ENCODE measurements around the gene FHIP1A.
A peak's percentile ranks its signal among the peaks of the same experiment; 100 is the strongest.

Gene FHIP1A

GRCh38 chr4:151417766-151418376 is 8.9 kb downstream of the FHIP1A start:
- DNase-seq (ENCODE audit: low read depth, low spot score): no peak

- DNase-seq (ENCODE audit: low read depth, low spot score): peak; percentile 44
These were observed 9.4 kb downstream of the FHIP1A start for GRCh38 chr4:151418385-151418784.

DNA sequence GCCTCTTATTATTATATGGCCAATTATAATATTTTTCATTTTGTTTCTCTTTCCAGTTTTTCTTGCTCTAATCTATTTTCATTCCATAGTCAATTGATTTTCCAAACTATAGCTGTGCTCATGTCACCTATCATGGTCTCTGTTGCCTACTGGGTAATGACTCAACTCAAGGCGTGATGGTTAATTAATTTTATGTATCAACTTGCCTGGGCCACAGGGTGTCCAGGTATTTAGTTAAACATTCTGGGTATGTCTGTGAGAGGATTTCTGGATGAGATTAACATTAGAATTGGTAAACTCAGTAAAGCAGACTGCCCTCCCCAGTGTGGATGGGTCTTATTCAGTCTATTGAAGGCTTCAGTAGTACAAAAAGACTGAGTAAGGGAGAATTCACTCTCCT is 9.9 kb downstream of the FHIP1A start:
- DNase-seq (ENCODE audit: low read depth, low spot score): no peak

DNA sequence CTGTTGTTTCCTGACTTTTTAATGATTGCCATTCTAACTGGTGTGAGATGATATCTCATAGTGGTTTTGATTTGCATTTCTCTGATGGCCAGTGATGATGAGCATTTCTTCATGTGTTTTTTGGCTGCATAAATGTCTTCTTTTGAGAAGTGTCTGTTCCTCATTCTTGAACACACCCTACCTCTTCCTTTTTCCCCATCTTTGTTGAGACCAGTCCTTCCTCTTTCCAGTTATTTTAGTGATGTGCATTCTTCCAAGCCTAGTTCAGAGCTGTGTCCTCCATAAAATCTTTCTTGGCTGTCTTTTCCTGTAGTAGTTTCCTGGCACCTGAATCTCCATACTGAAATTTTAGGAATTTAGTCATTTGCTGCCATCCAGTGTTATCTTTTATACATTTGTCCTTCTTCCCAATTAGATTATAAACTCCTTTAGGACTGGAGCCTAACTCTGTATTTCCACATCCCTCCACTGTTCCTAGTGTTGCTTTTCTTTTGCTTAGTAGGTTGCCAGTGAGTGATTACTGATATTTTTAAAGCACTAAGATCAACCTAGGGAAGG is 11.4 kb downstream of the FHIP1A start:
- no peak for DNase-seq (ENCODE audit: low read depth, low spot score)

- no peak for DNase-seq (ENCODE audit: low read depth, low spot score)
These were observed 13.9 kb downstream of the FHIP1A start for GRCh38 chr4:151422854-151423253.

GRCh38 chr4:151426513-151426912 is 17.5 kb downstream of the FHIP1A start:
- no peak for DNase-seq (ENCODE audit: low read depth, low spot score)

- DNase-seq (ENCODE audit: low read depth, low spot score): no peak
These were observed 18.3 kb downstream of the FHIP1A start for GRCh38 chr4:151427266-151427665.

GRCh38 chr4:151428346-151428745 is 19.4 kb downstream of the FHIP1A start:
- DNase-seq (ENCODE audit: low read depth, low spot score): no peak

DNA sequence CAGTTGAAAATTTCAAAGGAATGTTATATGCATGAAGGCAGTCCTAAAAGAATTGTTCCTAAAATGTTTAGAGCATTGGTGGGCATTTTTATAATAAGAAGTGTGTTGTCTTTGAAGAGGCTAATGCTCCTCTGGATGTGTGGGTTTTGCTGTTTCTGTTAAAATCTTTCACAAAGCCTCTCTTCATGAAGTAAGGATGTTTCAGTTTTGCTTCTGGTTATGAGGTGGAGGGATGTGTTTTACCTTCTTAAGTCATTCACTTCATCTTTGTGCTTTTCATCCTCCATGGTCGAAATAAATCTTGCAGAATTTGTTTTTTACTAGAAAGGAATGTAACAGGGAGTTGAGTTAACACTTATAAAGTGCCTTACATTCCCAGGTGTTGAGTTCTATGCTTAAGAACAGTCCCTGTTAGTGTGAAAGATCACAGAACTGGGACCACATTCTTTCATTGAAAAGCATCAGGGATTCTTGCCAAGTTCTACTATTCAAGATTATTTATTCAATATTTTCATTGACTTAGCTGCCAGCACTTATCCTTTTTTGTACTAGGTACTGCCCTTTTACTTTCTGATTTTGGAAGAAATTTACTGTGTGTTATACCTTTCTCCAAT is 21.1 kb downstream of the FHIP1A start:
- DNase-seq (ENCODE audit: low read depth, low spot score): no peak

DNA sequence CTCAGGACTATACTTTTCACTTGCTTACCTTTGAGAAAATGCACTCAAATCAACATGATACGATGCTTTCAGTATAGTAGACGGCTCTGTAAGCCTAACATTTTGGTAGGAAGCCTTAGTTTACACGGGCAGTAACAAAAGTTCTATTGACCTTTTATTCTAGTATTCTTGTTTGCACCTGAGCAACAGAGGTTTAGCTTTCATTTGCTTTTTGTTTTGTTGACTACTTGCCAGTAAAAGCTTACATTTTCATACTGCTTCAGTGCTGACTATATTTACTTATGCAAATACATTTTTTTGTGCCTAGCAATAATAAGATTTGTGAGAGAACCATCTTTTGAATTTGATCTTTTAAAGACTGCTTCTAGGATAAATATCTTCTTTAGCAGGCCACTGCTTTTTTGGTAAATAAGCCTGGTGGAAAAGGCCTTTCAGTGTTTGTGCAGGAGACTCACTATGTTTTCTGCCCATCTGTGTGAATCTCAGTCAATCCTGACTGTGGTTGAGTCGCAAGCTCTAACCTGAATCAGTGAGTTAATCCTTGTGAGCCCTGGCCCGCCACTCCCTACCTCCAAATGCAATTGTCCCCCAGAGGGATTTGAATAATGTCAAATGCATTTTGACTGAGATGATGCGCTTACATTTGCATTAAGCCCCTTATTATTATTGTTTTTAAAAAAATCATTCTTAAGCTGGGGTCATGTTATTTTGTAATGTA is 21.9 kb downstream of the FHIP1A start:
- DNase-seq (ENCODE audit: low read depth, low spot score): no peak

DNA sequence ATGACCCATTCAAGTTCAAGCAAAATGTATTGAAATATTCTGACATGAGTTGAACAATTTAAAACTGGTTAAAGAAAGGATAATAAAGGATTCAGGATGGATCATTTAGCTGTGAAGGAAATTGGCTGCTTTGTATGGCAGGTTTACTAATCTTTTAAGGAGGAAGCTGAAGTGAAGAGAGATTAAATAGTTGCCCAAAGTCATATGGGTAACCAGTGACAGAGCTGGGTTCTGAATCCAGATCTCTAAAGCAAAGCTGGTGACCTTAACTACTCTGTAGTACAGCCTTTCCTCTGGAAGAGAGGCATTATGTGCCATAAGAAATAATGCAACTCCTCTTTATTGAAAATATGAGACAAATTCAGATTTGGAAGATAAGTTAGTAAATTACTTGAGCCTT is 22.8 kb downstream of the FHIP1A start:
- no peak for DNase-seq (ENCODE audit: low read depth, low spot score)

GRCh38 chr4:151432654-151433053 is 23.7 kb downstream of the FHIP1A start:
- no peak for DNase-seq (ENCODE audit: low read depth, low spot score)

GRCh38 chr4:151434183-151434860 is 25.3 kb downstream of the FHIP1A start:
- DNase-seq (ENCODE audit: low read depth, low spot score): no peak

DNA sequence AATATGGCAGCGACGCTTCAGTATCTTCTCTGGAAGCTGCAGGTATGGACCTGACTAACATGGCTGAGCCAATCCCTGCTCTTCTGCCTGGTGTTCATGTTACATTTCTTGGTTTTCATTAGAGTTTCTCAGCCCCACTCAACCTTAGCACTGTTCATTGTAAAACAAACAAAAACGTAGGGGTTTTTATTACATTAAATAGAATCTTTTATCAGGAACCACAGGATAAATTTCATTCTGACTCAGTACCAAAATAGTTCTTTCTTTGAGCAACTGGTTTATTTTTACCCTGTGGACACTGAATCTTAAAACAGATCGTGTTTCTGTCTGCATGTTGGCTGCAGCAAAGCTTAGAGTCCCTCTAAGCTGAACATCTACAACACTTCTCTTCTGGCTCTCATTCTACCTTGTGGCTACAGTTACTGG is 27.1 kb downstream of the FHIP1A start:
- no peak for DNase-seq (ENCODE audit: low read depth, low spot score)

- DNase-seq (ENCODE audit: low read depth, low spot score): no peak
These were observed 28.5 kb downstream of the FHIP1A start for GRCh38 chr4:151437505-151437904.

- no peak for DNase-seq (ENCODE audit: low read depth, low spot score)
These were observed 29.2 kb downstream of the FHIP1A start for GRCh38 chr4:151438154-151438553.

DNA sequence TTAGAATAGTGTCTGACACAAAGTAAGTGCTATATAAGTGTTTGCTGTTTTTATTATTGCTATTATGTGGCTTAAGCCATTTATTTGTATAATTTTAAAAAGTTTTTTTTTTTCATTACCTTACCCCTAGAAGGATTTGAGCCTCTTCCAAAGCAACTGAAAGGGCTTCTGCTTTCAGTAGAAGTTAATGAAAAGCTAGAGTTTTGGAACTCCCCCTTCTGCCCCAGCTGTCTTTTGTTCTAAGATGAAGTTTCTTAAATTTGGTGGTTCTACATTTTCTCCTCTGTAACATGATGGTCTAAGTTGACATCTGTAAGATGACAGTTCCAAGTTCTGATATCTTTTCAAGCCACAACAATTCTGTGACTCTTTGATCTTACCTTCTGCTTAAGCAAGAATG is 30.3 kb downstream of the FHIP1A start:
- no peak for DNase-seq (ENCODE audit: low read depth, low spot score)

DNA sequence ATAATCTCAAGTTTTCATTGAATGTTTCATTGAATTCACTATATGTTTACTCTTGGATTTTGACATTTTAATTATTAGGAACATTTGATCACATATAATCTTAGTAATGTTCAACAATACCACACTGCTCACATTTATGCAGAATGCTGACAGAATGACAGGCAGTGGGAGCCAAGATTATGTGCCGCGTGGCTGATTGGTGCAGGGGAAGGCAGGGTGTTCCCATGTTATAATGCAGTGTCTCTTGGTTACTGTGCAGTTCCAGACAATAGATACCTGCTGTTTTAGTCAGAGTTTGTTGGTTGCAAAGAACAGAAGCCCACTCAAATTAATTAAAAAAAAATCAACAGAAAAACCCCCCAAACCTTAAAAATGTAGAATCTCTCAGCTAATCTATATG is 33.0 kb downstream of the FHIP1A start:
- DNase-seq (ENCODE audit: low read depth, low spot score): no peak

- DNase-seq (ENCODE audit: low read depth, low spot score): no peak
These were observed 34.3 kb downstream of the FHIP1A start for GRCh38 chr4:151443247-151443646.

- no peak for DNase-seq (ENCODE audit: low read depth, low spot score)
These were observed 34.8 kb downstream of the FHIP1A start for GRCh38 chr4:151443752-151444151.

GRCh38 chr4:151446208-151446607 is 37.2 kb downstream of the FHIP1A start:
- no peak for DNase-seq (ENCODE audit: low read depth, low spot score)

DNA sequence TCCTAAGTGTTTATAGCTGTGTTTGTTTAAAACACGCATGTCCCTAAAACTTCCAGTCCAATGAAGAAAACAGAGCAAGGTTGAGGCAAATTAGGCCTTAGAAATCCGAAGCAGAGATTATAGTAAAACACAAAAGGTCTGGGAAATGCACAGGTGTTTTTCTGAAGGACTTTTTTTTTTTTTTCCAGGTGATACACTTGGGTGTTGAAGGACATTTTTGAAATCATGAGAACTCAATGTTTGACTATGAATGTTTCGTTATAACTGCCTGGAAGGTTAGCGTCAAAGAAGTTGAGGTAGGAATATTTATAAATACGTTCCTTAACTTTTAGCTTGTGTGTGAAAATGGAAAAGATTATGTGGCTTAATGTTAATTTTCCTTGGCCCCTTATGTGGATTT is 45.5 kb downstream of the FHIP1A start:
- no peak for DNase-seq (ENCODE audit: low read depth, low spot score)

Data from smooth muscle cell of the brain vasculature (primary cell).